HG02759 (cell line): Measurements from ENCODE around the gene LMNTD1.
"Not testable (repeated sequence)": the region's sequence is repeated elsewhere in the genome, so short reads cannot be mapped to it uniquely, and the experiment has no call there.

ENCODE experiments used
- ATAC-seq: cut with Tn5 transposase; IDR thresholded peaks from one replicate; pipeline ENCODE4 v1.9.1; 2021; ENCODE audit warnings: mild to moderate bottlenecking, moderate library complexity; ENCODE audit not compliant: unreplicated experiment

Gene LMNTD1

DNA sequence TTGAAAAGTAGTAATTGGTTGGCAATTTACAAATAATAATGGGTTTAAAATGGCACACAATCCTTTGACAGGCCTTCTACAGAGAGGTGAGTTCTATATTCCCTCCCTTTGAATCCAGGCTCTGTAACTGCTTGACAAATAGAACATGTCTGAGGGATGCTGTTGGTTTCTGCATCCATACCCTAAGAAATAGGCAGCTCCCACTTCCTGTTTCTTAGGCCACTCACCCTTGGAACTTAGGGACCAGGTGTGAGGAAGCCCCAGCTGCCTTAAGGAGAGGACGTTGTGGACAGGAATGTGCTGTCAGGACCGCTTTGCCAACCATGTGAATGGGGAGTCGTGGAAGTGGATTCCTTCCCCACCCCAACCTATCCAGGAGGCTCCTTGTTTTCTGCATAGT lies 59.4 kb downstream of the LMNTD1 start:
- ATAC-seq, result no peak

DNA sequence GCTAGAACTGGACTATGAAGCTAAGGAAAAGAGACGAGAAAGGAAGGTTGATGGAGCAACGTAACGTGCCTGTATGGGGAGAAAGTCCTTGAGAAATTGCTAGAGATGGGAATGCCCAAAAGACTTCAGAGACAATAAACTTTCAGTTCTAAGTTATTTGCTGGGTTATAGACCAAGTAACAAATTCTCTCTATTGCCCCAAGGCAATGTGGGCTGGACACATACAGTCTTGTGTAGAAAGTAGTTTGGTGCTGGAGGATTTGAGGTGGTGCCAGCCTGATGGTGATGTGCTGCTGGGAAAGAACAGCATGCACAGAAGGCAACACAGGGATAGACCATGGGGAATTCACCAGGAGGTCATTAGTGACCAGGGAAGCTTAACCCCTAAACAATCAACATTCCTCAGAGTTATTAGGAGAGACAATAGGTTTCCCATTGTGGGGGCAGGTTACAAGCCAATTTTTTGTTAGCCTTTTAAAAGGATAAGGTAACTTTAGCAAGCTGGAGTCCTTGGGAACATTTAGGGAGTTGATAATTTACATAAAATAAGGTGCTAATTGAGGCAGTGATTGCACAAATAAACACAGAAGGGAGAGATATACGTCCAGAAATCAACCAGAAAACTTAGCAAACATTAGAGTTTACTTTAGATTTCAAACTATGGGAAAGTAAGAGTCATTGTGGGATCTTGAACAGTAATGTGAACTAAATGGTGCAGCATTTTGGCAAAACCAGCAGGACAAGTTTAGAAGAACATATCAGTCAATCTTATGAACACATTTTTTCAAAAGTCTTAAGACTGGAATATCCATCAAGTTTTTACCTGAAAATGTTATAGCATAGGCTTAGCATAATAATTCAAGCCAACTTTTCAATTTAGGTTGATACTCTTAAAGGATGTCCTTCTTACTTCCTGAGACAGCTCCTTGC lies 61.4 kb downstream of the LMNTD1 start:
- no peak for ATAC-seq

DNA sequence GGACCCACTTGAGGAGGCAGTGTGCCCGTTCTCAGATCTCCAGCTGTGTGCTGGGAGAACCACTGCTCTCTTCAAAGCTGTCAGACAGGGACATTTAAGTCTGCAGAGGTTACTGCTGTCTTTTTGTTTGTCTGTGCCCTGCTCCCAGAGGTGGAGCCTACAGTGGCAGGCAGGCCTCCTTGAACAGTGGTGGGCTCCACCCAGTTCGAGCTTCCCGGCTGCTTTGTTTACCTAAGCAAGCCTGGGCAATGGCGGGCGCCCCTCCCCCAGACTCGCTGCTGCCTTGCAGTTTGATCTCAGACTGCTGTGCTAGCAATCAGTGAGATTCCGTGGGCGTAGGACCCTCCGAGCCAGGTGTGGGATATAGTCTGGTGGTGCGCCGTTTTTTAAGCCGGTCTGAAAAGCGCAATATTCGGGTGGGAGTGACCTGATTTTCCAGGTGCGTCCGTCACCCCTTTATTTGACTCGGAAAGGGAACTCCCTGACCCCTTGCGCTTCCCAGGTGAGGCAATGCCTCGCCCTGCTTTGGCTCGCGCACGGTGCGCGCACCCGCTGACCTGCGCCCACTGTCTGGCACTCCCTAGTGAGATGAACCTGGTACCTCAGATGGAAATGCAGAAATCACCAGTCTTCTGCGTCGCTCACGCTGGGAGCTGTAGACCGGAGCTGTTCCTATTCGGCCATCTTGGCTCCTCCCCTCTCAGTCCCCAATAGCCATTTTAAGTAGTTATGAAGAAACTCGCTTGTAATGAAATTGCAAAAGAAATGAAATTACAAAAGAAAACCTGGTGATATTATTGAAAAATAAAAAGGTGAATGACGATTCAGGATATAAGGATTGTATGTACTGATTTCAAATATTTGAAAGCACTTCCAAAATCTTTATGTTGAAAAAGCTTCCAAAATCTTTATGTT lies 63.9 kb downstream of the LMNTD1 start:
- ATAC-seq, result not testable (repeated sequence)

DNA sequence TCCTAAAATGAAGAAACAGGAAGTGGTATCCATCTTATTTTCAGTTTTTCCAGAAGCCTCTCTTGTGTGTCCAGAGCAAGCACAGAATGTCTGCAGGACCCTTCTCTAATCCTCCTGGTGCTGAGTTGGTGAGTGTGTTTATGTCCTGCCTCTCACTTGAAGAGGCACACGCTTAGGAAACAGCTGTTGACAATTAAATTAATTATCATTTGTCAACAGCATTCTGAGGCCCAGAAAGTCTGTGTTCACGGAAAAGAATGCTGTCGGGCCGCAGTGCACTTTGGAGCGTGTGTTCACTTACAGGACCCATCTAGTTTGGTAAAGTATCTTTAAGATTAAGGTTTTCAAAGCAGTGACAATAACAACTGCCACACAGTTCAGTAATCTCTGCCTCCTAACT lies 70.5 kb downstream of the LMNTD1 start:
- ATAC-seq, result no peak

DNA sequence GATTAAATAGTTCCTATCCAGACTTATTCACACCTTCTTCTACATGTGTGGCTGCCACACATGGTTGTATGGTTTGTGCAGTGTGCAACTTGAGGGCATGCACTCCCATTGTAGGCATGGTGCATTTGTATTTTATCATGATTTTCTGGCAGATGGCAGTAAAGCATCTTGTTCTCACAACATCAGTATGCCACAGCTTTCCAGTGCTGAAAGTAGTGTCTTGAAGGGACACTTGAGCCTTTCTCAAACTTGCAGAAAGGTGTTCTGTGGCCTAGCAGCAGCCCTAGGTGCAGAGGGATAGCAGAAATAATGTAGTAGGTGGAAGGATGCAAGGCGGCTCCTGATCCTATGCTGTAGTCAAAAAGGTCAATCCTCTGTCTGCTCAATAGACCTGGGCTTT lies 72.9 kb downstream of the LMNTD1 start:
- no peak for ATAC-seq

DNA sequence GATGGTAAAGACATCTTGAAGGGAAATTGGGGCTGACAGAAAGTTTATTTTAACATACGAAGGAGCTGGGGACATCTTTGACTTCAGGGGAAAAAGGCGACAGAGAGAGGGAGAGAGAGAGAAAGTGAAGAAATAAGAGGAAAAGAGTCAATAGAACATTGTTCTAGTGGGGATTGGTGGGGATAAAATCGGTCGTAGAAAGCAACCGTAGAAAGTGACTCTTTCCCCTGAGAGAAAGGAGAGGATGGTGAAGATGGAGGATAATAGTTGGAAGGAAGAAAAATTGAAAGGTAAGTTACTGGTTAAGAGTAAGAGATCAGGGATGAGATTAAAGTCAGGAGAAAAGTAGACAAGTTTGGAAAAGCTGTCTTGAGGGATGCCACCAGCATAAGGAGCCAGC lies 75.9 kb downstream of the LMNTD1 start:
- no peak for ATAC-seq

DNA sequence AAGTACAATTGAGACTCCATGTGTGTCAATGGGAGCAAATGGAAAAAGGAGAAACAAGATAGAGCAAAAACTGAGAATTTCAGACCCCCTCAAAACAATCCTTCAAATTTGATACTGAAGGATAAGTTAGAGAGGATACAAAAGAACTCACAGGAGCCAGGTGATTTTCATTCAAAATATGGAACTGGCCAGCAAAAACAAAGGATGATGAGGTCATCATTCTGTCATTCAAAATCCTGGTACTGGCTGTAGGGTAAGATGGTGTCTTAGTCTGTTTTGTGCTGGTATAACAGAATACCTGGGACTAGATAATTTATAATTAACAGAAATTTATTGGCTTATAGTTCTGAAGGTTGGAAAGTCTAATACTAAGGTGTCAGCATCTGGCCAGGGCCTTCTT lies 80.6 kb downstream of the LMNTD1 start:
- ATAC-seq, result no peak

DNA sequence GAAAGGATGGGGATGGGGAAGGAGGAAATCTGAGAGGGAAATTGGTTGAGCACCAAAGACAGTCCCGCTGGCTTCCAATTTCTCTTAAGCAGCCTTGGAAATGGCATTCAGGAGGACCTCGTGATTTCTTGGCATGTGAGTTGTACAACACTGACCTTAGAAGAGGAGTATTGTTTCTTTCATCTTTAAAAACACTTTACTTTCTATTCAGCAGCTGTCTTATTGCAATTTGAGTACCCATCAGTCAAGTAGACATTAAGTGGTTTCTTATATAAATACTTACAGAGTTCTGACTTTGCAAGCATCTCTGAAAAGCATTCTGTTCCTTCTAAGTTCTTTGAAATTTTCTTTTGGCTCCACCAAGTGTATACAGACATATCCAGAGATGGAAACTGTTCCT lies 83.2 kb downstream of the LMNTD1 start:
- no peak for ATAC-seq

DNA sequence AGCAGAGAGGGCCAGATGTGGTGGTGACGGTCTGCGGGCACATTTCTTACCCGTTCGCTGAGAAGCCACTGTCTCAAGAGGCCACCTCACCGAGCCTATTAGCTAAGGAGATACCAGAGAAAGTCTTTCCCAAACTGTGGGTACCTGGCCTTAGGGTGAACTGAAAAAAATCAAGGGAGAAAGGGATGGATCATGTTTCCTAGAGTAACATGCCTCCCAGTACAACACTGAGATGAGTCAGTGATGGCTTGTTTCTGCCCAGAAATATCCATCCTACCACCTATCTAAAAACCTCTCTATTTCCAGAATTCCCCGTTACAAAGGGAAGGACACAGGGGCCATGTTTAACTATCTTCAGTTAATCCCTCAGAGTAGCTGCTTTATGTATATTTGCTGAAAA lies 83.7 kb downstream of the LMNTD1 start:
- ATAC-seq, result no peak

DNA sequence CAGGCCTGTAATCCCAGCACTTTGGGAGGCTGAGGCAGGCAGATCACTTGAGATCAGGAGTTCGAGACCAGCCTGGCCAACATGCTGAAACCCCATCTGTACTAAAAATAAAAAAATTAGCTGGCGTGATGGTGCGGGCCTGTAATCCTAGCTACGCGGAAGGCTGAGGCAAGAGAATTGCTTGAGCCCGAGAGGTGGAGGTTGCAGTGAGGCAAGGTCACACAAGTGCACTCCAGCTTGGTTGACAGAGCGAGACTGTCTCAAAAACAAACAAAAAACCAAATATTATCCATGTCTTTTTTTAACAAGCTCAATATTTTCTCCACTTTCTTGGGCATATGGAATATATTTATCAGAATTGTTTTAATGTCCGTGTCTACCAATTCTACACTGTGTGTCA lies 89.6 kb downstream of the LMNTD1 start:
- no peak for ATAC-seq

DNA sequence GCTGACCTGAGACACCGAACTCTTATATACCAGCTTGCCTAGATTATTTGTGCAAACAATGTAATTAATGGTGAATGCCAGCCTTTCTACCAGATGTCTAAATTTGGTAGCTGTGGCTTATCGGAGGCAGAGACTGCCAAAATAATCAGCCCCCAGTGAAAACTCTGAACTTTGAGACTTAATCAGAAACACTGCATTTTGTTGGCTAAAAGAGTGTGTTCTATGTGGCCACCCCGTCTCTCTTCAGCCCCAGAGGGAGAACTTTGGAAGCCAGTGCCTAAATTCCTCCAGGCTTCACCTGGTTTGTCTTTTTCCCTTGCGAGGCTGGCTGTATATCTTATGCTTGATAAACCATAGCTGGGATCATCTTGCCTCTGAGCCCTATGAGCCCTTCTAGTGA lies 90.1 kb downstream of the LMNTD1 start:
- no peak for ATAC-seq

DNA sequence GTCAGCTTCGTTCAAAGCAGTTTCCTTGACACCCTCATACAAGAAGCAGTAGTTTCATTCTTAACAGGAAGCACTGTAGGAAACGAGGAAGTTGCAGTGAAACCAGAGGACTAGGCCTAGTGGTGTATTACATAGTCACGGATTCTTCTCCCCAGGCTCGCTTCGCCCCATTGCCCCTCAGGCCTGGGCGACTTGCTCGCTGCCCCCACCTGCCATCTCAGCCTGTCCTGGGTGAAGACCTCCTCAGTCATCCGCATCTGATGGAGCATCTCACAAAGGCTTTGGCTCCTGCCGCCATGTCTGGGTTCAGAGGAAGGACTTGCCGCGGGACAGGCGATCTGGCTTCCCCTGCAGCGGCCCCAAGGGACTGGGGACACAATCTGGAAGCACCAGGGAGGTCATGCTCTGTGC lies 93.5 kb downstream of the LMNTD1 start:
- ATAC-seq, result peak; percentile 95

DNA sequence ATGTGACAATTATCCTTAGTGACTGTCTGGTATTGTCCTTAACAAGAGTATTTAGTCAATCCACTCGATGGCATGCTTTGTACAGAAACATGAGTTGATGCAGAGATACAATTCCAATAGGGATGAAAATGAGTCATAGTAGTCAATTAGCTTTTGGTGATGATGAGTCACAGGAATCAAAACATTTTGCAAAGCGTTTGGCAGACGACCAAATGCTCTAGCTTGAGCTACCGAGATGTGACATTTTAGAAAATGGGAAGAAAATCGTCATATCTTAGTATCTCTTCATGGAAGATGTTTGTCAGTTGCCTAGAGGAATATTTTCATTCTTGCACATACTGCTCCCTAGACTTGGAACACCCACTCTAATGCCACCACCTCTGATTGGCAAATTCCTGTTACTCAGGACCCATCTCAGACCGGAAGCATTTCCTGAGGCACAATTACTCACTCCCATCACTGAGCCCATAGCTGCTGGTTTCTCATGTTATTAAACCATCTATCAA lies 95.0 kb downstream of the LMNTD1 start:
- ATAC-seq, result no peak

DNA sequence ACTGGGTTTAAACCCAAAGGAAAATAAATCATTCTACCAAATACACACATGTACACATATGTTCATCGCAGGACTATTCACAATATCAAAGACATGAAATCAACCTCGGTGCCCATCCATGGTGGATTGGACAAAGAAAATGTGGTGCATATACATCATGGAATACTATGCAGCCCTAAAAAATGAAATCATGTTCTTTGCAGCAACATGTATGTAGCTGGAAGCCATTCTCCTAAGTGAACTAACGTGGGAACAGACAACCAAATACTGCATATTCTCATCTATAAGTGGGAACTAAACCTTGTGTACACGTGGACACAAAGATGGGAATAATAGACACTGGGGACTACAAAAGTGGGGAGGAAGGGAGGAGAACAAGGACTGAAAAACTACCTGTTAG lies 96.6 kb downstream of the LMNTD1 start:
- no peak for ATAC-seq

DNA sequence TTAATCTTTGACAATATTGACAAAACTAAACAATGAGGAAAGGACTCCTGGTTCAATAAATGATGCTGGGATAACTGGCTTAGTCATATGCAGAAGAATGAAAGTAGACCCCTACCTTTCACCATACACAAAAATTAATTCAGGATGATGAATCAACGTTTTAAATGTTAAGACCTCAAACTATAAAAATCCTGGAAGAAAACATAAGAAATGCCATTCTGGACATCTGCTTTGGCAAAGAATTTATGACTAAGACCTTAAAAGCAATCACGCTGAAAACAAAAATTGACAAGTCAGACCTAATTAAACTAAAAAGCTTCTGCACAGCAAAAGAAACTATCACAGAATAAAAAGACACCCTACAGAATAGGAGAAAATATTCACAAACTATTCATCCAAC lies 97.4 kb downstream of the LMNTD1 start:
- ATAC-seq, result no peak

DNA sequence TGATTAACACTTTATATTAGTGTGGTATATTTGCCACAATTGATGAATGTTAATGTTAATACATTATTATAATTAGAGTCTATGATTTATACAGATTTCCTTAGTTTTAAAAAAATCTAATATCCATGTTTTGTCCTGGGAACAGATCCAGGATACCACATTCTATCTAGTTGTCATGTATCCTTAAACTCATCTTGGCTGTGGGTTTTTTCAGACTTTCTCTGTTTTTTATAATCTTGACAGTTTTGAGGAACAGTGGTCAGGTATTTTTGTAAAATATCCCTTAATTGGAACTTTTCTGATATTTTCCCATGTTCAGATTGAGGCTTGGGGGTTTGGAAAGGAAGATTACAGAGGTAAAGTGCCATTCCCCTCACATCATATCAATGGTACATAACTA lies 104.1 kb downstream of the LMNTD1 start:
- ATAC-seq, result no peak

DNA sequence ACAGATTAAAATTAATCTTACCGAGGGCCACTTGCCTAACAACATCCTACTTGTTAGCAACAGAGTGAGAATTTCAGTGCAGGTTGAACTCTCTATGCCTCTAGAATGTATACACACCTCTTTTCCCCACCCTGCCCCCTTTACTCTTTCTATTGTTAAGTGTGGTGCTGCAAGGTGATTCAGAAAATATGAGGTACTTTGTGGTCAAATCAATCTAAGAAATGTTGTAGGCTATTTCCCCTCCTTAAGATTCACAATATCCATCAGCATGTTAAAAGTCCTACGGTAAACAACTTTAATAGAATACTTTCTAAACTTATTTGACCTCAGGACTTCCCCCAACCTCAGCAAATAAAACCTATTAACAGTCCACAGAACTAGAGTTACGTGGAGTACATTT lies 106.0 kb downstream of the LMNTD1 start:
- no peak for ATAC-seq

DNA sequence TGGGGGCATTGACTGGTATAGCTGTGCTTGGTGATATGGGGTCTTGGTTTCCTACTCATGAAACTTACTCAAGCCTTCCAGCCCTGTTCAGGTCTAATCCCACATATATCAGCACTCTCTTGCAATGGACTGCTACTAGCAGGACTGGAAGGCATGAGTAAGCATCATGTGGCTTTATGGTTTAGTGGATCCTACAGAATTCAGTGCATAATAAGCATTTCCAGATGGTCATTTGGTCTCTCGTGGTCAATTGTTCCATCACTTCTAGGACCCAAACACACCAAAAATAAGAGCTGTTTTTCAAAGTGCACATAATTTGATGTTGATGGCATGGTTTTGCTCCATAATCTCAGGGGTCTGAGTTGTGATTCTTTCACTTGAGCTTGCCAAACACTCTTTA lies 114.4 kb downstream of the LMNTD1 start:
- no peak for ATAC-seq

DNA sequence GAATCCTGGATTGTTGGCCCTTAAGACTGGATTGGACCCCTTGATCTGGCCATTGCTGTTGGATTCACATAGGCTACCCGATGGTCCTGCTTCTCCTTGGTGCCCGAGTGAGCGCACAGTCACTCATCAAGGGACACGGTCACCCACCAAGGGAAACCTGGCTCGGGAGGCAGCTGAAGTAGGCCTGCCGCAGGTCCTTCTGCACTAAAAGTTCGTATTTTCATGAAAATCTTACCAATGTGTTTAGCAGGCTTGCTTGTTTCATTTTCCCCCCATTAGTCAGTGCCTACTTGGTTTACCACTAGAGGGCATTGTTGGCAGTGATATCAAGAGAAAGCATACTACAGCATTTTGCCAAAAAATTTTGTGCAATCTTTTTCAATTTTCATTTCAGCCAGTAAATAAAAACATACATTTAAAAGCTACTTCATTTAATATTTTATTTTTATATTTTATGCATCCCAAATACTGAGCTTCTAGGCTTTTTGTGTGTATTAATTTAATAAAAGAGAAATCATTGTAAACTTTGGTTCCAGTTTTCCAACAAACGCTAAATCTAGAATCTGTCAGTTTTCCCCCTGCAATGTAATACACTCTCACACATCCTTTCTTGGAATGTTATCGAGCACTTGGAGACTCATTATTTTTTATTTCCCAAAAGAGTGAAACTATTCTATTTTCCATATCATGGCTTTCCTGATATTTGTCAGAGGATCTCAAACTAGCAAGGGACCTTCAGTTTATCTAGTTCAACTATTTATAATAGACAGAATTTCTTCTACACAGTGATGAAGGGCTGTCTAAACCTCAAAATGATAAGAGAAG lies 116.7 kb downstream of the LMNTD1 start:
- ATAC-seq, result peak; percentile 63

DNA sequence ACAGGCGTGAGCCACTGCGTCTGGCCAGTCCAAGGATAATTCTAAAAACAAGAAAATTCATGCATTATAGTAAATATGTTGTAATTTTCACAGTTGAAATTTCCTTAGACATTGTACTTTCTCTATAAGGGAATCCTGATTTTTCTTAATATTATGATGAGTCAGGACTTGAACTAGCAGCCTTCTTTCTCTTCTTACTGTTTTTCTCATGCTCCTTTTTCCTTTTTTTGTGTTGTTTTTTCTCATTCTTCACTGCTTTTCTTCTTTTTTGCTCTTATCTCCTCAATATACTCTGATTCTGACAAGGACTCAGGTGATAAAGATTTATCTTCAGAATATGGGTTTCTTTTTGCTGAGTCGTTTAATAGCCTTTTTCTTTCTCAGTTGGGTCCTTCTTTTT lies 117.7 kb downstream of the LMNTD1 start:
- no peak for ATAC-seq

DNA sequence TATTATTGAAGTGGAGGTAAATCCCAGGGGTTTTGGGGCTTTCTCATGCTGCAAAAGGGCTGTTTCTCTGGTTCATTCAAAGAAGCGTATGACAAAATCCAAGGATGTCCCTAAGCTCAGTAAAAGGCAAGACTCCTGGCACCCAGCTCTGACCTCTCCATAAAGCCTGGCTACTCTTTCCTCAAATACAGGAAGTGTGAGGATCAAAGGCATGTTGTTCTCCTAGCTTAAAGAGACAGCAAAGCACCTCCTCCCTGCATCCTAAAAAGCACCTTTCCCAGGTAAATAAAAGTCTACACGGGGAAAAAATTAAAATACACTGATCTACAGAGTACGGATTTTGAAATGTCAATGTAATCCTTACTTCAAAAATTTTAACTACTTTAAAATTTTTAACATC lies 118.6 kb downstream of the LMNTD1 start:
- no peak for ATAC-seq
